Effector memory CD8-positive, alpha-beta T cell (primary cell): ENCODE measurements around the gene HDLBP.
A peak's percentile ranks its signal among the peaks of the same experiment; 100 is the strongest.

Experiments
- ATAC-seq: fragments of 150-1000 bp; cut with Tn5 transposase; replicated peaks from 2 replicates; pipeline ENCODE4 v1.10.0; 2021; ENCODE audit warnings: mild to moderate bottlenecking, moderate library complexity
- DNase-seq, 3 experiments: peaks; one replicate each; pipeline ENCODE4 v3.0.0; 2021
- H3K27ac Mint-ChIP-seq, 2 donors: one replicate each; pipeline ENCODE4 v1.8.0; 2022; ENCODE audit warnings: mild to moderate bottlenecking in 2 of 2, mixed read lengths in 2 of 2, moderate library complexity in 2 of 2
- H3K27me3 Mint-ChIP-seq, 2 donors: one replicate each; pipeline ENCODE4 v1.8.0; 2022; ENCODE audit warnings: mixed read lengths in 2 of 2
- H3K36me3 Mint-ChIP-seq: one replicate; pipeline ENCODE4 v1.8.0; 2022; ENCODE audit warnings: mild to moderate bottlenecking, moderate library complexity, mixed read lengths; ENCODE audit not compliant: insufficient read depth
- H3K4me1 Mint-ChIP-seq, 2 donors: one replicate each; pipeline ENCODE4 v1.8.0; 2022; ENCODE audit warnings: low read depth in 2 of 2, mixed read lengths in 2 of 2
- H3K4me3 Mint-ChIP-seq, 2 donors: one replicate each; pipeline ENCODE4 v1.8.0; 2022; ENCODE audit warnings: mild to moderate bottlenecking in 2 of 2, mixed read lengths in 2 of 2, moderate library complexity in 2 of 2
- H3K9me3 Mint-ChIP-seq, 2 donors: one replicate each; pipeline ENCODE4 v1.8.0; 2022; ENCODE audit warnings: mixed read lengths in 2 of 2

The HDLBP gene

GRCh38 chr2:241256168-241256545, 59.3 kb downstream of the HDLBP start:
- DNase-seq (no peak), ATAC-seq (no peak)
- Mint-ChIP-seq H3K36me3 (peaks cover 71% of the 10 kb centered on the region), H3K27me3 (no peaks in the 10 kb centered on the region), H3K4me1 (peaks cover 2 to 4% of the 10 kb centered on the region in 2 donors), H3K27ac (peak overlapping the region in 1 of 2 donors; percentile 23), H3K4me3 (no peak overlapping the region), H3K9me3 (no peaks in the 10 kb centered on the region)

- DNase-seq: no peak
- Mint-ChIP-seq H3K27ac (no peak overlapping the region), H3K27me3 (no peaks in the 10 kb centered on the region), H3K36me3 (peaks cover 66% of the 10 kb centered on the region), H3K4me1 (peaks cover 2 to 4% of the 10 kb centered on the region in 2 donors), H3K4me3 (no peak overlapping the region), H3K9me3 (no peaks in the 10 kb centered on the region)
- ATAC-seq: no peak
Observed at GRCh38 chr2:241255542-241256167, 59.8 kb downstream of the HDLBP start.

- Mint-ChIP-seq H3K27me3 (no peaks in the 10 kb centered on the region), H3K36me3 (peaks cover 68% of the 10 kb centered on the region), H3K9me3 (no peaks in the 10 kb centered on the region), H3K27ac (no peak overlapping the region), H3K4me1 (peaks cover 3 to 4% of the 10 kb centered on the region in 2 donors), H3K4me3 (no peak overlapping the region)
- DNase-seq (no peak), ATAC-seq (no peak)
Observed at GRCh38 chr2:241254904-241255351, 60.5 kb downstream of the HDLBP start.

- peaks cover 68% of the 10 kb centered on the region for H3K36me3 Mint-ChIP-seq
- DNase-seq (no peak), ATAC-seq (no peak)
- H3K4me1 Mint-ChIP-seq: peaks cover 2 to 4% of the 10 kb centered on the region in 2 donors
- H3K27me3 Mint-ChIP-seq: no peaks in the 10 kb centered on the region
- H3K4me3 Mint-ChIP-seq: no peak overlapping the region
- no peak overlapping the region for H3K27ac Mint-ChIP-seq
- H3K9me3 Mint-ChIP-seq: no peaks in the 10 kb centered on the region
Observed at GRCh38 chr2:241252778-241253475, 62.5 kb downstream of the HDLBP start.

GRCh38 chr2:241249654-241250053, 65.8 kb downstream of the HDLBP start:
- no peak overlapping the region for H3K27ac Mint-ChIP-seq
- H3K36me3 Mint-ChIP-seq: peaks cover 69% of the 10 kb centered on the region
- peaks cover 0 to 2% of the 10 kb centered on the region in 2 donors for H3K4me1 Mint-ChIP-seq
- ATAC-seq: no peak
- DNase-seq: no peak
- H3K27me3 Mint-ChIP-seq: no peaks in the 10 kb centered on the region
- no peak overlapping the region for H3K4me3 Mint-ChIP-seq
- H3K9me3 Mint-ChIP-seq: no peaks in the 10 kb centered on the region

GRCh38 chr2:241248897-241249296, 66.6 kb downstream of the HDLBP start:
- Mint-ChIP-seq H3K9me3 (no peaks in the 10 kb centered on the region), H3K4me3 (no peak overlapping the region), H3K27me3 (no peaks in the 10 kb centered on the region), H3K36me3 (peaks cover 69% of the 10 kb centered on the region), H3K4me1 (peaks cover 0 to 3% of the 10 kb centered on the region in 2 donors), H3K27ac (no peak overlapping the region)
- ATAC-seq (no peak), DNase-seq (no peak)

- ATAC-seq (no peak), DNase-seq (no peak)
- H3K4me3 Mint-ChIP-seq: no peak overlapping the region
- peaks cover 0 to 3% of the 10 kb centered on the region in 2 donors for H3K4me1 Mint-ChIP-seq
- H3K27ac Mint-ChIP-seq: no peak overlapping the region
- H3K27me3 Mint-ChIP-seq: no peaks in the 10 kb centered on the region
- no peaks in the 10 kb centered on the region for H3K9me3 Mint-ChIP-seq
- peaks cover 69% of the 10 kb centered on the region for H3K36me3 Mint-ChIP-seq
Observed at GRCh38 chr2:241248289-241248688, 67.2 kb downstream of the HDLBP start.

- H3K9me3 Mint-ChIP-seq: no peaks in the 10 kb centered on the region
- no peaks in the 10 kb centered on the region for H3K27me3 Mint-ChIP-seq
- no peak for ATAC-seq
- H3K27ac Mint-ChIP-seq: no peak overlapping the region
- DNase-seq: no peak
- peaks cover 0 to 2% of the 10 kb centered on the region in 2 donors for H3K4me1 Mint-ChIP-seq
- no peak overlapping the region for H3K4me3 Mint-ChIP-seq
- peaks cover 81% of the 10 kb centered on the region for H3K36me3 Mint-ChIP-seq
Observed at GRCh38 chr2:241244368-241244767, 71.1 kb downstream of the HDLBP start.

- DNase-seq (no peak), ATAC-seq (no peak)
- H3K4me3 Mint-ChIP-seq: no peak overlapping the region
- H3K4me1 Mint-ChIP-seq: peaks cover 0 to 2% of the 10 kb centered on the region in 2 donors
- peaks cover 88% of the 10 kb centered on the region for H3K36me3 Mint-ChIP-seq
- H3K9me3 Mint-ChIP-seq: no peaks in the 10 kb centered on the region
- no peak overlapping the region for H3K27ac Mint-ChIP-seq
- H3K27me3 Mint-ChIP-seq: no peaks in the 10 kb centered on the region
Observed at GRCh38 chr2:241242306-241242705, 73.2 kb downstream of the HDLBP start.

- H3K9me3 Mint-ChIP-seq: no peaks in the 10 kb centered on the region
- H3K27me3 Mint-ChIP-seq: no peaks in the 10 kb centered on the region
- no peak overlapping the region for H3K27ac Mint-ChIP-seq
- peaks cover 0 to 3% of the 10 kb centered on the region in 2 donors for H3K4me1 Mint-ChIP-seq
- ATAC-seq (no peak), DNase-seq (no peak)
- no peak overlapping the region for H3K4me3 Mint-ChIP-seq
- peaks cover 91% of the 10 kb centered on the region for H3K36me3 Mint-ChIP-seq
Observed at GRCh38 chr2:241241669-241242068, 73.8 kb downstream of the HDLBP start.

GRCh38 chr2:241240320-241241004, 75.0 kb downstream of the HDLBP start:
- ATAC-seq: no peak
- Mint-ChIP-seq H3K36me3 (peaks cover 89% of the 10 kb centered on the region), H3K4me1 (peaks cover 0 to 3% of the 10 kb centered on the region in 2 donors), H3K27ac (peak overlapping the region in 1 of 2 donors; percentile 46), H3K9me3 (no peaks in the 10 kb centered on the region), H3K4me3 (no peak overlapping the region), H3K27me3 (no peaks in the 10 kb centered on the region)
- no peak for DNase-seq

GRCh38 chr2:241239552-241240202, 75.8 kb downstream of the HDLBP start:
- no peak overlapping the region for H3K27ac Mint-ChIP-seq
- no peak for ATAC-seq

GRCh38 chr2:241238693-241239198, 76.7 kb downstream of the HDLBP start:
- Mint-ChIP-seq H3K27ac (no peak overlapping the region), H3K27me3 (no peaks in the 10 kb centered on the region), H3K4me3 (no peak overlapping the region), H3K4me1 (peaks cover 0 to 2% of the 10 kb centered on the region in 2 donors), H3K36me3 (peaks cover 94% of the 10 kb centered on the region), H3K9me3 (no peaks in the 10 kb centered on the region)
- ATAC-seq: no peak
- DNase-seq: no peak

More at GRCh38 chr2:241239552-241240202, 75.8 kb downstream of the HDLBP start:
- peaks cover 94% of the 10 kb centered on the region for H3K36me3 Mint-ChIP-seq
- no peak for DNase-seq
- H3K4me1 Mint-ChIP-seq: peaks cover 0 to 3% of the 10 kb centered on the region in 2 donors
- H3K9me3 Mint-ChIP-seq: no peaks in the 10 kb centered on the region
- H3K27me3 Mint-ChIP-seq: no peaks in the 10 kb centered on the region
- H3K4me3 Mint-ChIP-seq: no peak overlapping the region
